PC-9 (cell line): ENCODE data around the gene MED29. TPM values are rescaled to one million over a fixed set of nuclear protein-coding genes. Genes with fewer than 3 reads are reported as not detected.
A peak's percentile ranks its signal among the peaks of the same experiment; 100 is the strongest.

ENCODE experiments used
- BruUV-seq: library from RNA; stranded (reverse); fragments of 400-500 nt; replicated peaks from 2 replicates; lab custom pipeline; 2021; lab: Mats Ljungman, UMichigan
- CTCF ChIA-PET: fragments of 300-600 bp; sonication (Branson Sonifier 250); formaldehyde crosslinking; loops from one replicate; lab custom pipeline; 2022; ENCODE audit warnings: antibody characterized with exemption; lab: Charles Lee
- POLR2A ChIA-PET: fragments of 300-600 bp; sonication (Branson Sonifier 250); formaldehyde crosslinking; loops from one replicate; lab custom pipeline; 2022; ENCODE audit warnings: antibody characterized with exemption; ENCODE audit not compliant: unreplicated experiment; lab: Charles Lee
- DNase-seq, 2 experiments: peaks; one replicate each; pipeline versions ENCODE4 v3.0.0 to v3.0.0-alpha.2; 2015 to 2022; ENCODE audit warnings: mixed read lengths in 1 of 2
- H2AFZ ChIP-seq: fragments of 200-600 bp; sonication (generic); 2 replicates; pipeline ENCODE4 v1.8.1; 2017; ENCODE audit warnings: antibody characterized with exemption
- H3F3A ChIP-seq: fragments of 200-600 bp; sonication (generic); 2 replicates; pipeline ENCODE4 v1.8.1; 2017; ENCODE audit warnings: antibody characterized with exemption, mild to moderate bottlenecking, low read depth; ENCODE audit not compliant: insufficient read depth
- H3K27ac ChIP-seq: fragments of 200-600 bp; sonication (generic); 2 replicates; pipeline ENCODE4 v1.6.1; 2016; ENCODE audit warnings: mixed run types
- H3K27me3 ChIP-seq: fragments of 200-600 bp; sonication (generic); 2 replicates; pipeline ENCODE4 v1.6.1; 2016; ENCODE audit warnings: low read depth, mixed run types; ENCODE audit not compliant: insufficient read depth
- H3K36me3 ChIP-seq: fragments of 200-600 bp; sonication (generic); 2 replicates; pipeline ENCODE4 v1.6.1; 2016; ENCODE audit warnings: low read depth, mixed run types
- H3K4me1 ChIP-seq: fragments of 200-600 bp; sonication (generic); replicated peaks from 2 replicates; pipeline ENCODE4 v1.6.1; 2016; ENCODE audit warnings: mixed run types; ENCODE audit not compliant: insufficient read depth
- H3K4me2 ChIP-seq: fragments of 200-600 bp; sonication (generic); 2 replicates; pipeline ENCODE4 v1.6.1; 2017; ENCODE audit warnings: mixed run types
- H3K4me3 ChIP-seq: fragments of 200-600 bp; sonication (generic); 2 replicates; pipeline ENCODE4 v1.6.1; 2016; ENCODE audit warnings: mixed run types
- H3K79me2 ChIP-seq: fragments of 200-600 bp; sonication (generic); 2 replicates; pipeline ENCODE4 v1.6.1; 2017; ENCODE audit warnings: low read depth, mixed run types
- H3K9me2 ChIP-seq: fragments of 200-600 bp; sonication (generic); 2 replicates; pipeline ENCODE4 v1.8.1; 2017; ENCODE audit warnings: mild to moderate bottlenecking; ENCODE audit not compliant: insufficient read depth
- H3K9me3 ChIP-seq: fragments of 200-600 bp; sonication (generic); 2 replicates; pipeline ENCODE4 v1.8.1; 2016; ENCODE audit warnings: low read depth; ENCODE audit not compliant: insufficient read depth
- H4K20me1 ChIP-seq: fragments of 200-600 bp; sonication (generic); 2 replicates; pipeline ENCODE4 v1.8.1; 2017; ENCODE audit not compliant: insufficient read depth
- EZH2 ChIP-seq: fragments of 200-600 bp; sonication (generic); IDR thresholded peaks from 2 replicates; pipeline ENCODE4 v1.8.0; 2017; ENCODE audit warnings: antibody characterized with exemption, low read depth
- intact Hi-C: fragments of 100-400 bp; cut with micrococcal nuclease; formaldehyde crosslinking; loops from one replicate; pipeline ENCODE4 v1.10.0; 2022; ENCODE audit not compliant: unreplicated experiment
- total RNA-seq: library from RNA; stranded (reverse); gene quantifications from 2 replicates; pipeline ENCODE4 v1.2.3, GENCODE V29; 2021
- TF ChIP-seq, protein P1 (sequence below): fragments of 200-600 bp; sonication (generic); conservative IDR thresholded peaks from 2 replicates; pipeline ENCODE4 v1.6.1; 2017; ENCODE audit warnings: mixed run types, antibody characterized with exemption, mild to moderate bottlenecking, moderate library complexity

The MED29 gene
- total RNA-seq, 1 experiment from 2014 or later: 30.9 TPM

DNA sequence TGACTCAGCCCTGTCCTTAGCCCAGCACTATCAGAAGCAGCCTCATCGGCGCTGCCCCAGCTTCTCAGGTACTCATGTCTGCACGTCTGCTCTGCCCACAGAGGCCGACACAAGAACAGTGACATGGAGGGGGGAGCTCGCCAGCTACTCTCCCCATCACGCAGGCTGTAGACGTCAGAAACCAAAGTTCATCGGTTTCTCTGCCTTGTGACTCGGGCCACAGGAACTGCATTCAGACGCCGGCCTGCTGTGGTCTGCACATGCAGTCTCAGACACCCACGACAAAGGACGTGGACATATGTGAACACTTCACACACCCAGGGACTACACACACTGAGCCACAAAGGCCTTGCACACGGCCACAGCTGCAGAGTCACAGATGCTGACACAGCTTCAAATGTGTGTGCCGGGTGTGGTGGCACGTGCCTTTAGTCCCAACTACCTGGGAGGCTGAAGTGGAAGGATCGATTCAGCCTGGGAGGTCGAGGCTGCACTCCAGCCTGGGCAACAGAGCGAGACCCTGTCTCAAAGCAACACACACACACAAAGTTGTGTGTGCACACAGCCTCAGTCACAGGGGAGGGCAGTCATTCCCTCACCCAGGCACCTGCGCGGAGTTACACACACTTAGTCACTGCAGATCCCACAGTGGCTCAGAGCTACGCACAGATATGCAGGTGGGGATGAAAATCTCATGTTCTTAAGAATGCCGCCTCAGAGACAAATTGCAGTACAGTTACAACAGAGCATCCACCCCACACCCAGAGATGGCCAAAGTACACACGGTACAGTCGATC lies 10.6 kb downstream of the MED29 start:
- H3K4me1 ChIP-seq: peaks cover 56% of the 10 kb centered on the region
- CTCF ChIA-PET: interaction anchor here (1.9 kb wide), 1 partner anchor 10 kb away, joined by 4 read pairs; no protein-coding TSS in a partner anchor
- peak; percentile 5 to 29 for DNase-seq
- H3F3A ChIP-seq: peaks cover 80% of the 10 kb centered on the region
- H3K27ac ChIP-seq: peak overlapping the region; percentile 98
- H3K79me2 ChIP-seq: peaks cover under 1% of the 10 kb centered on the region; the same call in 1 of the 2 replicates
- POLR2A ChIA-PET: interaction anchor here (0.5 to 1.0 kb wide), 6 partner anchors 8 to 719 kb away, joined by 3 to 18 read pairs (median 4); partner anchors contain the start of gene PLEKHG2
- TF ChIP-seq, protein P1, sequence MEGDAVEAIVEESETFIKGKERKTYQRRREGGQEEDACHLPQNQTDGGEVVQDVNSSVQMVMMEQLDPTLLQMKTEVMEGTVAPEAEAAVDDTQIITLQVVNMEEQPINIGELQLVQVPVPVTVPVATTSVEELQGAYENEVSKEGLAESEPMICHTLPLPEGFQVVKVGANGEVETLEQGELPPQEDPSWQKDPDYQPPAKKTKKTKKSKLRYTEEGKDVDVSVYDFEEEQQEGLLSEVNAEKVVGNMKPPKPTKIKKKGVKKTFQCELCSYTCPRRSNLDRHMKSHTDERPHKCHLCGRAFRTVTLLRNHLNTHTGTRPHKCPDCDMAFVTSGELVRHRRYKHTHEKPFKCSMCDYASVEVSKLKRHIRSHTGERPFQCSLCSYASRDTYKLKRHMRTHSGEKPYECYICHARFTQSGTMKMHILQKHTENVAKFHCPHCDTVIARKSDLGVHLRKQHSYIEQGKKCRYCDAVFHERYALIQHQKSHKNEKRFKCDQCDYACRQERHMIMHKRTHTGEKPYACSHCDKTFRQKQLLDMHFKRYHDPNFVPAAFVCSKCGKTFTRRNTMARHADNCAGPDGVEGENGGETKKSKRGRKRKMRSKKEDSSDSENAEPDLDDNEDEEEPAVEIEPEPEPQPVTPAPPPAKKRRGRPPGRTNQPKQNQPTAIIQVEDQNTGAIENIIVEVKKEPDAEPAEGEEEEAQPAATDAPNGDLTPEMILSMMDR: no peak
- TF ChIP-seq EZH2: no peak
- H3K9me2 ChIP-seq: no peaks in the 10 kb centered on the region
- peak overlapping the region; percentile 82; the same call in 1 of the 2 replicates for H3K4me3 ChIP-seq
- BruUV-seq: no TSS peak
- H2AFZ ChIP-seq: 0 out of 2 replicates have a peak overlapping the region, but pooled peaks have one; percentile 41
- H3K36me3 ChIP-seq: no peaks in the 10 kb centered on the region
- intact Hi-C loops: no loop called here
- H3K9me3 ChIP-seq: no peaks in the 10 kb centered on the region
- H3K4me2 ChIP-seq: peak overlapping the region; percentile 99
- no peaks in the 10 kb centered on the region for H3K27me3 ChIP-seq
- no peaks in the 10 kb centered on the region for H4K20me1 ChIP-seq

DNA sequence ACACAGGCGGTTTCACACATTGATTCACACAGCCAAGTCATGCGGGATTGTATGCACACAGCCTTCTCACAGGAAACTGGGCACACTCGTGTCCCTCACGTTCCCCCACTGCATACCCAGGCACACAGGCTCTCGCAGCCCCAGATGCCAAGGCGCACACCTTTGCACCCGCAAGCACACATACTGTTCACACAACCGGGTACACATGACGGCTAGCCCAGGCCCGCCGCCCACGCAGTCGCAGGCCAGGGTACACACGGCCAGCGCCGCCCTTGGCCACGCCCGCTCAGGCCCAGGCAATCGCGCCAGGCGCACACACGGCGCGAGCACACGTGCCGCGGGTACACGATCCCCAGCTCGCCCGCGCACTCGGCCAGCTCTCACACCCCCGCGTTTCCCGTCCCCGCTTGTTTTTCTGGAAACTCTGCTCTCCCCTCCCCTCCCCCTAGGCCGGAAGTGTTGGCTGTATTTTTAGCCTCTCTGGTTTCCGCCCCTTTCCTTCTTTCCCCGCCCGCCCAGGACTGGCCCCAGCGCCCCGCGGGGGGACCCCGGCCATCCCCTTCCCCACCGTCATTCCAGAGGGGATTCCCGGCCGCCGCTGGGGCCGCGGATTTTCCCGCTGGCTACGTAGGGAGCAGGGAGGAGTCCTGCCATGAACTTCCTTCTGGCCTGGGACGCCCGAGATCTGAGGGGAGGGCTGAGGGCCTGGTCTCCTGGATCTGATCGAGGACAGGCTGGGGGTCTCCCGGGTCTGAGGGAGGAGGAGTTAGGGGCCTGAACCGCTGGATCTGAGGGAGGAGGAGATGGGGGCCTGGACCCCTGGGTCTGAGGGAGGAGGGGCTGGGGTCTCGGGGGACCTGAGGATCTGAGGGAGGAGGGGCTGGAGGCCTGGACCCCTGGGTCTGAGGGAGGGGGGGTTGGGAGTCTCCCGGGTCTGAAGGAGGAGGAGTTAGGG lies 11.4 kb downstream of the MED29 start:
- peak overlapping the region; percentile 82 for H3K4me3 ChIP-seq
- peak overlapping the region; percentile 98 for H3K27ac ChIP-seq
- H3K9me3 ChIP-seq: no peaks in the 10 kb centered on the region
- peaks cover 79% of the 10 kb centered on the region for H3F3A ChIP-seq
- peak; percentile 63 to 85 for DNase-seq
- peaks cover 56% of the 10 kb centered on the region for H3K4me1 ChIP-seq
- no peaks in the 10 kb centered on the region for H3K36me3 ChIP-seq
- no peaks in the 10 kb centered on the region for H3K27me3 ChIP-seq
- TF ChIP-seq, protein P1: no peak
- no peak for TF ChIP-seq EZH2
- H2AFZ ChIP-seq: peak overlapping the region; percentile 41; the same call in 1 of the 2 replicates
- peaks cover under 1% of the 10 kb centered on the region; the same call in 1 of the 2 replicates for H4K20me1 ChIP-seq
- ChIA-PET POLR2A (interaction anchor here (0.5 to 1.0 kb wide), 8 partner anchors 10 to 720 kb away, joined by 3 to 5 read pairs (median 3); partner anchors contain the start of genes MED29, PAF1, PLEKHG2 and SAMD4B), CTCF (interaction anchor here (1.9 kb wide), 1 partner anchor 9 kb away, joined by 4 read pairs; no protein-coding TSS in a partner anchor)
- H3K79me2 ChIP-seq: peaks cover 9% of the 10 kb centered on the region
- intact Hi-C loops: loop anchor here (1.0 kb wide), 2 partner anchors 10 to 571 kb away; partner anchors contain the start of genes ECH1 and PLEKHG2
- BruUV-seq: no TSS peak
- H3K4me2 ChIP-seq: peak overlapping the region; percentile 99
- H3K9me2 ChIP-seq: no peaks in the 10 kb centered on the region
